ENCODE measurements around the gene COG4.

COG4 gene

GRCh38 chr16:70478169-70478568, 45.2 kb downstream of the COG4 start:
- no peak for DNase-seq

- peak; percentile 66 for DNase-seq
Observed at GRCh38 chr16:70476272-70477020, 46.9 kb downstream of the COG4 start.

- DNase-seq: no peak
Observed at GRCh38 chr16:70475054-70475871, 48.1 kb downstream of the COG4 start.

GRCh38 chr16:70474320-70475053, 48.9 kb downstream of the COG4 start:
- no peak for DNase-seq

- DNase-seq: no peak
Observed at GRCh38 chr16:70473446-70474319, 49.7 kb downstream of the COG4 start.

- no peak for DNase-seq
Observed at GRCh38 chr16:70472786-70473433, 50.4 kb downstream of the COG4 start.

GRCh38 chr16:70470927-70471341, 52.4 kb downstream of the COG4 start:
- DNase-seq: peak; percentile 32

GRCh38 chr16:70470141-70470926, 53.0 kb downstream of the COG4 start:
- no peak for DNase-seq

GRCh38 chr16:70468776-70469525, 54.4 kb downstream of the COG4 start:
- no peak for DNase-seq

GRCh38 chr16:70467608-70468007, 55.7 kb downstream of the COG4 start:
- DNase-seq: no peak

- DNase-seq: no peak
Observed at GRCh38 chr16:70467113-70467512, 56.2 kb downstream of the COG4 start.

- no peak for DNase-seq
Observed at GRCh38 chr16:70466805-70467076, 56.6 kb downstream of the COG4 start.

- no peak for DNase-seq
Observed at GRCh38 chr16:70465999-70466804, 57.2 kb downstream of the COG4 start.

GRCh38 chr16:70463235-70463634, 60.1 kb downstream of the COG4 start:
- no peak for DNase-seq

- DNase-seq: no peak
Observed at GRCh38 chr16:70460737-70461261, 62.6 kb downstream of the COG4 start.

GRCh38 chr16:70457446-70458166, 65.7 kb downstream of the COG4 start:
- no peak for DNase-seq

- no peak for DNase-seq
Observed at GRCh38 chr16:70455910-70456309, 67.4 kb downstream of the COG4 start.

- peak; percentile 76 for DNase-seq
Observed at GRCh38 chr16:70454222-70455034, 68.9 kb downstream of the COG4 start, which contains the start of gene FCSK. TSS of gene FCSK (plus strand) at chr16:70454595. CDS start at chr16:70463191, 8,596 bp downstream.
